GM12878 (cell line): Measurements from ENCODE around the gene OGA. TPM values are rescaled to one million over a fixed set of nuclear protein-coding genes. Genes with fewer than 3 reads are reported as not detected.

Experiments
- CREM ChIP-seq: IDR thresholded peaks from 2 replicates; pipeline ENCODE4 v1.6.1; 2014; ENCODE audit warnings: antibody characterized with exemption, low read depth
- HDAC2 ChIP-seq: fragments of 200-600 bp; sonication (generic); IDR thresholded peaks from 2 replicates; pipeline ENCODE4 v1.6.1; 2017
- IKZF1 ChIP-seq: fragments of 450-650 bp; conservative IDR thresholded peaks from 2 replicates; pipeline ENCODE4 v1.6.1; 2017; ENCODE audit warnings: antibody characterized with exemption, mild to moderate bottlenecking
- MYB ChIP-seq: fragments of 150-350 bp; IDR thresholded peaks from 2 replicates; pipeline ENCODE4 v1.6.1; 2014; ENCODE audit warnings: mild to moderate bottlenecking, low read depth, low read length, borderline replicate concordance
- NFXL1 ChIP-seq: fragments of 450-650 bp; IDR thresholded peaks from 2 replicates; pipeline ENCODE4 v1.6.1; 2017; ENCODE audit warnings: antibody characterized with exemption, mild to moderate bottlenecking, borderline replicate concordance
- NR2C1 ChIP-seq: fragments of 450-650 bp; IDR thresholded peaks from 2 replicates; pipeline ENCODE4 v1.6.1; 2017; ENCODE audit warnings: antibody characterized with exemption, mild to moderate bottlenecking, moderate library complexity
- SMAD1 ChIP-seq: fragments of 450-650 bp; IDR thresholded peaks from 2 replicates; pipeline ENCODE4 v1.6.1; 2018; ENCODE audit warnings: mild to moderate bottlenecking, low read depth; ENCODE audit not compliant: partially characterized antibody
- polyA plus RNA-seq, 11 experiments: library from polyadenylated mRNA; depleted of rRNA in 4 of 11; unstranded in 6 of 11; stranded (reverse) in 5 of 11; fragments of >200 nt; fragmentation: Nextera tagmentation in 4 of 11; fragmentation: Illumina TruSeq in 1 of 11; extraction: Ambion mirVana in 4 of 11; extraction: Trizol in 1 of 11; gene quantifications; 1 replicate in 1 of 11; 2 replicates in 10 of 11; pipeline versions ENCODE4 v1.2.1 to v1.2.3, GENCODE V29; 2011 to 2016; ENCODE audit warnings: inconsistent platforms in 2 of 11, missing spikeins in 2 of 11, low read depth in 1 of 11
- total RNA-seq, 4 experiments: library from RNA; depleted of rRNA in 3 of 4; stranded (reverse); fragments of >200 nt in 3 of 4; fragmentation: Illumina TruSeq in 1 of 4; extraction: Trizol in 1 of 4; gene quantifications; 2 replicates each; pipeline versions ENCODE4 v1.2.1 to v1.2.3, GENCODE V29; 2013 to 2021
- TF ChIP-seq, protein P1 (sequence below): fragments of 450-650 bp; IDR thresholded peaks from 2 replicates; pipeline ENCODE4 v1.6.1; 2017; ENCODE audit warnings: low read depth, mild to moderate bottlenecking, moderate library complexity
- TF ChIP-seq, protein P2 (sequence below): fragments of 450-650 bp; IDR thresholded peaks from 2 replicates; pipeline ENCODE4 v1.6.1; 2016; ENCODE audit warnings: mild to moderate bottlenecking
- TF ChIP-seq, protein P3 (sequence below): IDR thresholded peaks from 2 replicates; pipeline ENCODE4 v1.6.1; 2011; ENCODE audit warnings: low read depth, low read length, improper control_type of control experiment, borderline replicate concordance

The OGA gene
- total and polyA plus RNA-seq, 10 of the 15 experiments (the other 5 are each of a cell fraction or from before 2014, with no cell fraction given): 23.0 to 145 (median 85.2) TPM

DNA sequence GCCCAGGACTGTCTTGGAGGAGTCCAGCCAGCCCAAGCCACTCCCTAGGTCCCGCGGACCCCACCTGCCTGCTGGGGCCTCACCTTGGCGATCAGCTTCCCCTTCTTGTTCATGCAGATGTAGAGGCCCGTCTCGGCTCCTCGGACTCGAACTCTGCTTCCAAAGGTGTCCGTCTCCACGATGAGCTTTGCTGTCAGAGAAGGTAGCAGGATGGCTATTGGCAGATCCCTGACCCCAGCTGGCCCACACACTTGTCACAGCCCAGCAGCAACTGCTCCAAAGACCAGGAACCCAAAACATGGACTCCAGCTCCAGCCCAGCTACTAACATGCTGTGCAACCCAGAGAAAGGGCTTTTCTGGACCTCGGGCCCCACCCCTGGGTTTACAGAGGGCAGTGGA, 46.9 kb downstream of the OGA start (continued):
- TF ChIP-seq SMAD1: no peak
- TF ChIP-seq, protein P1, sequence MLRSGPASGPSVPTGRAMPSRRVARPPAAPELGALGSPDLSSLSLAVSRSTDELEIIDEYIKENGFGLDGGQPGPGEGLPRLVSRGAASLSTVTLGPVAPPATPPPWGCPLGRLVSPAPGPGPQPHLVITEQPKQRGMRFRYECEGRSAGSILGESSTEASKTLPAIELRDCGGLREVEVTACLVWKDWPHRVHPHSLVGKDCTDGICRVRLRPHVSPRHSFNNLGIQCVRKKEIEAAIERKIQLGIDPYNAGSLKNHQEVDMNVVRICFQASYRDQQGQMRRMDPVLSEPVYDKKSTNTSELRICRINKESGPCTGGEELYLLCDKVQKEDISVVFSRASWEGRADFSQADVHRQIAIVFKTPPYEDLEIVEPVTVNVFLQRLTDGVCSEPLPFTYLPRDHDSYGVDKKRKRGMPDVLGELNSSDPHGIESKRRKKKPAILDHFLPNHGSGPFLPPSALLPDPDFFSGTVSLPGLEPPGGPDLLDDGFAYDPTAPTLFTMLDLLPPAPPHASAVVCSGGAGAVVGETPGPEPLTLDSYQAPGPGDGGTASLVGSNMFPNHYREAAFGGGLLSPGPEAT: no peak
- no peak for TF ChIP-seq IKZF1
- TF ChIP-seq NFXL1: no peak
- TF ChIP-seq MYB: no peak
- TF ChIP-seq NR2C1: no peak
- TF ChIP-seq, protein P2, sequence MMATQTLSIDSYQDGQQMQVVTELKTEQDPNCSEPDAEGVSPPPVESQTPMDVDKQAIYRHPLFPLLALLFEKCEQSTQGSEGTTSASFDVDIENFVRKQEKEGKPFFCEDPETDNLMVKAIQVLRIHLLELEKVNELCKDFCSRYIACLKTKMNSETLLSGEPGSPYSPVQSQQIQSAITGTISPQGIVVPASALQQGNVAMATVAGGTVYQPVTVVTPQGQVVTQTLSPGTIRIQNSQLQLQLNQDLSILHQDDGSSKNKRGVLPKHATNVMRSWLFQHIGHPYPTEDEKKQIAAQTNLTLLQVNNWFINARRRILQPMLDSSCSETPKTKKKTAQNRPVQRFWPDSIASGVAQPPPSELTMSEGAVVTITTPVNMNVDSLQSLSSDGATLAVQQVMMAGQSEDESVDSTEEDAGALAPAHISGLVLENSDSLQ: no peak
- no peak for TF ChIP-seq HDAC2
- TF ChIP-seq, protein P3, sequence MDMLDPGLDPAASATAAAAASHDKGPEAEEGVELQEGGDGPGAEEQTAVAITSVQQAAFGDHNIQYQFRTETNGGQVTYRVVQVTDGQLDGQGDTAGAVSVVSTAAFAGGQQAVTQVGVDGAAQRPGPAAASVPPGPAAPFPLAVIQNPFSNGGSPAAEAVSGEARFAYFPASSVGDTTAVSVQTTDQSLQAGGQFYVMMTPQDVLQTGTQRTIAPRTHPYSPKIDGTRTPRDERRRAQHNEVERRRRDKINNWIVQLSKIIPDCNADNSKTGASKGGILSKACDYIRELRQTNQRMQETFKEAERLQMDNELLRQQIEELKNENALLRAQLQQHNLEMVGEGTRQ: no peak
- TF ChIP-seq CREM: no peak
